Measurements from ENCODE around the gene HDAC4. TPM values are rescaled to one million over a fixed set of nuclear protein-coding genes. Genes with fewer than 3 reads are reported as not detected.

The HDAC4 gene
- total and polyA plus RNA-seq, 2 experiments from 2014 or later: 9.3 to 10.8 TPM

GRCh38 chr2:239121600-239122012, 279.2 kb downstream of the HDAC4 start:
- H3K36me3 ChIP-seq (replicated peaks; ENCODE audit: insufficient read depth, low read depth): no peaks in the 10 kb centered on the region
- TF ChIP-seq EZH2 (IDR thresholded peaks at IDR 0.05; ENCODE audit: borderline replicate concordance): no peak
- no peak for TF ChIP-seq CTCF (IDR thresholded peaks at IDR 0.05; ENCODE audit: poor library complexity)
- no peak for TF ChIP-seq EZH2phosphoT487 (IDR thresholded peaks at IDR 0.05; ENCODE audit: low read depth, severe bottlenecking, unreplicated experiment)
- H3K79me2 ChIP-seq: no peaks in the 10 kb centered on the region
- no peaks in the 10 kb centered on the region for H3K9me3 ChIP-seq (ENCODE audit: low read depth)
- H3K27me3 ChIP-seq: no peaks in the 10 kb centered on the region
- H3K4me1 ChIP-seq (ENCODE audit: insufficient read depth): no peaks in the 10 kb centered on the region
- 81% methylated on average over 16 of the region's 16 CpGs for WGBS (ENCODE audit: low lambda C conversion rate, missing lambda C conversion rate)
- DNase-seq (ENCODE audit: low spot score): no peak
- no peak overlapping the region for H2AFZ ChIP-seq
- H3K4me3 ChIP-seq: no peak overlapping the region
- no peak overlapping the region for H3K27ac ChIP-seq
- no peak overlapping the region for H3K4me2 ChIP-seq
- no peaks in the 10 kb centered on the region for H3K9me2 ChIP-seq (replicated peaks; ENCODE audit: insufficient read depth)
- H4K20me1 ChIP-seq (ENCODE audit: insufficient read depth, poor library complexity, severe bottlenecking): no peaks in the 10 kb centered on the region

GRCh38 chr2:239120664-239121063, 280.2 kb downstream of the HDAC4 start:
- Histone ChIP-seq H3K4me3 (no peak overlapping the region), H3K27ac (no peak overlapping the region), H2AFZ (no peak overlapping the region), H3K4me1 (ENCODE audit: insufficient read depth) (no peaks in the 10 kb centered on the region), H3K9me2 (replicated peaks; ENCODE audit: insufficient read depth) (no peaks in the 10 kb centered on the region), H3K27me3 (no peaks in the 10 kb centered on the region), H3K36me3 (replicated peaks; ENCODE audit: insufficient read depth, low read depth) (no peaks in the 10 kb centered on the region), H3K4me2 (no peak overlapping the region), H3K79me2 (no peaks in the 10 kb centered on the region), H3K9me3 (ENCODE audit: low read depth) (no peaks in the 10 kb centered on the region), H4K20me1 (ENCODE audit: insufficient read depth, poor library complexity, severe bottlenecking) (no peaks in the 10 kb centered on the region)
- TF ChIP-seq EZH2phosphoT487 (IDR thresholded peaks at IDR 0.05; ENCODE audit: low read depth, severe bottlenecking, unreplicated experiment) (no peak), CTCF (IDR thresholded peaks at IDR 0.05; ENCODE audit: poor library complexity) (no peak), EZH2 (IDR thresholded peaks at IDR 0.05; ENCODE audit: borderline replicate concordance) (no peak)
- WGBS (ENCODE audit: low lambda C conversion rate, missing lambda C conversion rate): 56% methylated on average over 3 of the region's 4 CpGs
- DNase-seq (ENCODE audit: low spot score): no peak

GRCh38 chr2:239119346-239120126, 281.3 kb downstream of the HDAC4 start:
- Histone ChIP-seq H3K9me2 (replicated peaks; ENCODE audit: insufficient read depth) (no peaks in the 10 kb centered on the region), H3K27me3 (no peaks in the 10 kb centered on the region), H3K4me1 (ENCODE audit: insufficient read depth) (peaks cover 2% of the 10 kb centered on the region), H3K4me3 (no peak overlapping the region), H2AFZ (no peak overlapping the region), H3K9me3 (ENCODE audit: low read depth) (no peaks in the 10 kb centered on the region), H3K27ac (no peak overlapping the region), H4K20me1 (ENCODE audit: insufficient read depth, poor library complexity, severe bottlenecking) (no peaks in the 10 kb centered on the region), H3K36me3 (replicated peaks; ENCODE audit: insufficient read depth, low read depth) (no peaks in the 10 kb centered on the region), H3K4me2 (no peak overlapping the region), H3K79me2 (no peaks in the 10 kb centered on the region)
- DNase-seq (ENCODE audit: low spot score): no peak
- TF ChIP-seq CTCF (IDR thresholded peaks at IDR 0.05; ENCODE audit: poor library complexity) (no peak), EZH2phosphoT487 (IDR thresholded peaks at IDR 0.05; ENCODE audit: low read depth, severe bottlenecking, unreplicated experiment) (no peak), EZH2 (IDR thresholded peaks at IDR 0.05; ENCODE audit: borderline replicate concordance) (no peak)
- WGBS (ENCODE audit: low lambda C conversion rate, missing lambda C conversion rate): 89% methylated on average over 20 of the region's 21 CpGs
